Hair follicular keratinocyte (primary cell): ENCODE results near the gene UQCRC2. TPM values are rescaled to one million over a fixed set of nuclear protein-coding genes. Genes with fewer than 3 reads are reported as not detected.

ENCODE experiments used
- total RNA-seq: library from RNA; depleted of rRNA; stranded (reverse); fragments of >200 nt; gene quantifications from 2 replicates; pipeline ENCODE4 v1.2.3, GENCODE V29; 2015

Gene UQCRC2
- total RNA-seq, result 146 and 181 TPM in 2 replicates

GRCh38 chr16:21952793-21953540, at the start of gene UQCRC2:
Gene UQCRC2, plus strand, starts transcription at chr16:21953361. Its CDS starts 63 bp downstream, at chr16:21953424.

GRCh38 chr16:22007509-22008214, 54.5 kb downstream of the UQCRC2 start, which contains the start of gene MOSMO:
Gene MOSMO, plus strand, starts transcription at chr16:22008111. Its CDS starts 191 bp downstream, at chr16:22008302.

Other genes with a start within 250 kb of the UQCRC2 start
- 9.1 and 9.3 TPM in 2 replicates for gene NPIPB4, start 95.6 kb upstream of the UQCRC2 start, total RNA-seq
- not detected in 2 replicates for gene PDZD9, start 47.8 kb downstream of the UQCRC2 start, total RNA-seq
- gene MOSMO, start 54.8 kb downstream of the UQCRC2 start, total RNA-seq, result 16.0 and 19.6 TPM in 2 replicates
- not detected in 2 replicates for gene VWA3A, start 139.2 kb downstream of the UQCRC2 start, total RNA-seq
- gene SDR42E2, start 209.1 kb downstream of the UQCRC2 start, total RNA-seq, result not detected in 2 replicates